IPS-18a (cell line): ENCODE measurements around the gene MMP21.

Experiments used
- H3K27ac ChIP-seq: one replicate; pipeline ENCODE4 v1.5.1; 2013; ENCODE audit warnings: low read length
- H3K27me3 ChIP-seq: one replicate; pipeline ENCODE4 v1.6.1; 2013; ENCODE audit warnings: mild to moderate bottlenecking, low read length; ENCODE audit not compliant: control insufficient read depth, insufficient read depth
- H3K36me3 ChIP-seq: one replicate; pipeline ENCODE4 v1.6.1; 2013; ENCODE audit warnings: low read depth, low read length; ENCODE audit not compliant: control insufficient read depth
- H3K4me1 ChIP-seq: one replicate; pipeline ENCODE4 v1.6.1; 2013; ENCODE audit warnings: low read depth, low read length; ENCODE audit not compliant: control insufficient read depth
- H3K4me3 ChIP-seq: one replicate; pipeline ENCODE4 v1.5.1; 2013; ENCODE audit warnings: low read length
- H3K9ac ChIP-seq: one replicate; pipeline ENCODE4 v1.6.1; 2013; ENCODE audit warnings: mild to moderate bottlenecking, low read length, moderate library complexity
- H3K9me3 ChIP-seq: one replicate; pipeline ENCODE4 v1.6.1; 2013; ENCODE audit warnings: low read depth, low read length; ENCODE audit not compliant: control insufficient read depth

MMP21 gene

GRCh38 chr10:125772864-125773180 is 2.8 kb downstream of the MMP21 start:
- Histone ChIP-seq H3K9ac (no peak overlapping the region), H3K27ac (no peak overlapping the region)

GRCh38 chr10:125772112-125772863 is 3.3 kb downstream of the MMP21 start:
- H3K9me3 ChIP-seq = no peaks in the 10 kb centered on the region
- H3K4me1 ChIP-seq = no peaks in the 10 kb centered on the region
- no peak overlapping the region for H3K9ac ChIP-seq
- no peaks in the 10 kb centered on the region for H3K36me3 ChIP-seq
- H3K27ac ChIP-seq = no peak overlapping the region
- H3K4me3 ChIP-seq = no peak overlapping the region
- no peaks in the 10 kb centered on the region for H3K27me3 ChIP-seq

More at GRCh38 chr10:125772864-125773180, 2.8 kb downstream of the MMP21 start:
- Histone ChIP-seq H3K36me3 (no peaks in the 10 kb centered on the region), H3K9me3 (no peaks in the 10 kb centered on the region), H3K27me3 (no peaks in the 10 kb centered on the region), H3K4me1 (no peaks in the 10 kb centered on the region), H3K4me3 (no peak overlapping the region)

- no peak overlapping the region for H3K9ac ChIP-seq
- H3K9me3 ChIP-seq = no peaks in the 10 kb centered on the region
Measured at GRCh38 chr10:125770844-125771243, 4.8 kb downstream of the MMP21 start.

GRCh38 chr10:125769175-125769574 is 6.4 kb downstream of the MMP21 start:
- no peaks in the 10 kb centered on the region for H3K4me1 ChIP-seq
- no peak overlapping the region for H3K9ac ChIP-seq

More at GRCh38 chr10:125770844-125771243, 4.8 kb downstream of the MMP21 start:
- H3K36me3 ChIP-seq = peaks cover 3% of the 10 kb centered on the region
- no peaks in the 10 kb centered on the region for H3K4me1 ChIP-seq
- H3K27ac ChIP-seq = no peak overlapping the region
- no peak overlapping the region for H3K4me3 ChIP-seq
- H3K27me3 ChIP-seq = no peaks in the 10 kb centered on the region

GRCh38 chr10:125768219-125768855 is 7.3 kb downstream of the MMP21 start:
- no peak overlapping the region for H3K4me3 ChIP-seq
- no peak overlapping the region for H3K9ac ChIP-seq
- no peaks in the 10 kb centered on the region for H3K9me3 ChIP-seq
- H3K27me3 ChIP-seq = no peaks in the 10 kb centered on the region
- peaks cover 26% of the 10 kb centered on the region for H3K36me3 ChIP-seq
- no peak overlapping the region for H3K27ac ChIP-seq
- peaks cover under 1% of the 10 kb centered on the region for H3K4me1 ChIP-seq

More at GRCh38 chr10:125769175-125769574, 6.4 kb downstream of the MMP21 start:
- H3K36me3 ChIP-seq = peaks cover 18% of the 10 kb centered on the region
- no peaks in the 10 kb centered on the region for H3K9me3 ChIP-seq
- no peaks in the 10 kb centered on the region for H3K27me3 ChIP-seq
- H3K27ac ChIP-seq = no peak overlapping the region
- H3K4me3 ChIP-seq = no peak overlapping the region

GRCh38 chr10:125766511-125766910 is 9.1 kb downstream of the MMP21 start:
- Histone ChIP-seq H3K36me3 (peaks cover 30% of the 10 kb centered on the region), H3K9me3 (no peaks in the 10 kb centered on the region), H3K4me1 (peaks cover 17% of the 10 kb centered on the region), H3K27ac (no peak overlapping the region), H3K4me3 (no peak overlapping the region), H3K9ac (no peak overlapping the region), H3K27me3 (no peaks in the 10 kb centered on the region)

GRCh38 chr10:125765835-125766234 is 9.8 kb downstream of the MMP21 start:
- Histone ChIP-seq H3K36me3 (peaks cover 30% of the 10 kb centered on the region), H3K9ac (no peak overlapping the region), H3K4me1 (peaks cover 22% of the 10 kb centered on the region), H3K4me3 (no peak overlapping the region), H3K9me3 (no peaks in the 10 kb centered on the region), H3K27me3 (no peaks in the 10 kb centered on the region), H3K27ac (no peak overlapping the region)

- Histone ChIP-seq H3K4me1 (peaks cover 22% of the 10 kb centered on the region), H3K27me3 (no peaks in the 10 kb centered on the region), H3K36me3 (peaks cover 48% of the 10 kb centered on the region), H3K4me3 (no peak overlapping the region), H3K27ac (no peak overlapping the region), H3K9ac (no peak overlapping the region), H3K9me3 (no peaks in the 10 kb centered on the region)
Measured at GRCh38 chr10:125762692-125763648, 12.7 kb downstream of the MMP21 start.

- no peak overlapping the region for H3K9ac ChIP-seq
- no peaks in the 10 kb centered on the region for H3K9me3 ChIP-seq
- H3K27ac ChIP-seq = no peak overlapping the region
- no peaks in the 10 kb centered on the region for H3K27me3 ChIP-seq
- peaks cover 22% of the 10 kb centered on the region for H3K4me1 ChIP-seq
- H3K4me3 ChIP-seq = no peak overlapping the region
- H3K36me3 ChIP-seq = peaks cover 57% of the 10 kb centered on the region
Measured at GRCh38 chr10:125761961-125762360, 13.7 kb downstream of the MMP21 start.

- Histone ChIP-seq H3K27me3 (no peaks in the 10 kb centered on the region), H3K36me3 (peaks cover 60% of the 10 kb centered on the region), H3K4me1 (peaks cover 17% of the 10 kb centered on the region), H3K27ac (no peak overlapping the region), H3K9ac (no peak overlapping the region), H3K4me3 (no peak overlapping the region), H3K9me3 (no peaks in the 10 kb centered on the region)
Measured at GRCh38 chr10:125757742-125758141, 17.9 kb downstream of the MMP21 start.

GRCh38 chr10:125756853-125757487 is 18.7 kb downstream of the MMP21 start:
- Histone ChIP-seq H3K9me3 (no peaks in the 10 kb centered on the region), H3K27ac (no peak overlapping the region), H3K27me3 (no peaks in the 10 kb centered on the region), H3K9ac (no peak overlapping the region), H3K36me3 (peaks cover 66% of the 10 kb centered on the region), H3K4me3 (no peak overlapping the region), H3K4me1 (peaks cover 10% of the 10 kb centered on the region)
